Measurements from ENCODE around the gene AFG1L.
"Not testable (repeated sequence)": the region's sequence is repeated elsewhere in the genome, so short reads cannot be mapped to it uniquely, and the experiment has no call there.

The AFG1L gene

DNA sequence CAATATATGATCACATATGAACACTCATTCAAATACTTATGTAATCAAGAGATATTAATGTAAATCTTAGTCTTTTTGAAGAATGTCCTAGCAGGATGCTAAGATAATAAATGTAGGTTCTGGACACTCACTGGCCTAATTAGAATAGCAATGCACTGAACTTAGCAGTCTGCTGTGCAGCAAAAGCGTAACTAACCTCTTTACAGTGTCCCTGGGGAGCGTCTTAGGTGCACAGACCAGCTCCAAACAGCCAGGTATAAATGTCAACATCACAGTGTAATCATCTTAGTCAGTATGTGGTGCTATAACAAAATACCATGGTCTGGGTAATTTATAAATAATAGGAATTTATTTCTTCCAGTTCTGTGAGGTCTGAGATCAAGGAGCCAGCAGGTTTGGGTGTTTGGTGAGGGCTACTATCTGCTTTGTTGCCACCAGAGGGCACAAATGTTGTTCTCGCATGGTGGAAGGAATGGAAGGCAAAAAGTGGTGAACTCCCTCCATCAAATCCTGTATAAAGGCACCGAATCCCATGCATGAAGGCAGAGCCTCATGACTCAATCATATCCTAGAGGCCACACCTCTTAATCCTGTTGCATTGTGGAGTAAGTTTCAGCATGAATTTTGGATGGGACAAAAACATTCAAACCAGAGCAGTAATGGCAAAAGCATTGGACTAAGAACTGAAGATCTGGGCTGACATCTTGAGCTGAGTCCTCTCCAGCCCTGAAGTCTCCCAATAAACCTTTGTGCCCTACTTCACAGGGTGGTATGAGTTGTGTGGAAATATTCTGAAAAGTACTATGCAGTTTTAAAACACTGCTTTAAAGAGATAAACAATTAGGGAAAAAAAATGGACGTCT is 224.1 kb downstream of the AFG1L start:
- no peak for DNase-seq (ENCODE audit: low read depth in 2 of 2)

- no peak for DNase-seq (ENCODE audit: low read depth in 2 of 2)
Measured at GRCh38 chr6:108521616-108522107, 226.8 kb downstream of the AFG1L start.

GRCh38 chr6:108523697-108524096 is 228.8 kb downstream of the AFG1L start:
- no peak for DNase-seq (ENCODE audit: low read depth in 2 of 2)

GRCh38 chr6:108524528-108525248 is 229.8 kb downstream of the AFG1L start:
- no peak for DNase-seq (ENCODE audit: low read depth in 2 of 2)

DNA sequence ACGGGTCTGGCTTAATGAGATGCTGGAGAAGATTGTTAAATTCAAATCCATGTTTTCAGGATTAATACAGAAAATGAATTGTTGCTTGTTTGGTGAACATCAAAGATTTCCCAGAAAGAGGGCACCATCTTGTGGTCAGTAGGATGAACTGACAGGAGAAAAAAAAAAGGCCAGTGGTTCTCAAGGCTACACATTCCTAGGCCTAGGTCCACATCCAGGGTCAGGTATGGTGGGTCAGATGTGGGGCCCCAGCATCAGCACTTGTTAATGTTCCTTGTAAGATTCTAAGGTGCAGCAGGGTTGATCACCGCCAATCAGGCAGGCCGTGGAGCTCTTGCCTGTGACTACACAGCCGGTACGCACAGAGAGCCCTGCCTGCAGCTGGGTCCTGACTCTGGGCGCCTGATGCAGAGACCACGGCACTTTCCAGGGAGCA is 231.9 kb downstream of the AFG1L start:
- DNase-seq (ENCODE audit: low read depth in 2 of 2), result peak in 1 of 2 experiments; percentile 16

DNA sequence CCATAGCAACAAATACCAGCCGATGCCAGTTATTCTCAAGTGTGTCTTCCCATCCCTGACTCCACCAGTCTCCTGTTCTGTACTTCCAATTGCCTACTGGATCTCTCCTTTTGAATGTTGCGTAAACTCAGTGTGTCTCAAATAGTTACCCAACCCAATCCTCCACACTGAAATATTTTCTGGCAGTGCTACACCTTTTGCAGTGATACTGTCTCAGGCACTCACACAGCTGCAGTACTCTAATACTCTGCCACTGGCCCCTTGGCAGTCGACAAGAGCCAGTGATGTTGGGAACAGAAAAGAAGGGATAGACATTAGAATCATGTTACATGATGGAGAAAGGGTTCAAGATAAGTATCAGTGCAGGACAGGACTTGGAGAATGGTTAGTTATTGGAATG is 234.0 kb downstream of the AFG1L start:
- DNase-seq (ENCODE audit: low read depth in 2 of 2), result no peak

- DNase-seq (ENCODE audit: low read depth in 2 of 2), result no peak
Measured at GRCh38 chr6:108531332-108531731, 236.5 kb downstream of the AFG1L start.

GRCh38 chr6:108535114-108535742 is 240.4 kb downstream of the AFG1L start:
- no peak for DNase-seq (ENCODE audit: low read depth in 2 of 2)

GRCh38 chr6:108535920-108536535 is 241.2 kb downstream of the AFG1L start:
- DNase-seq (ENCODE audit: low read depth in 2 of 2), result not testable (repeated sequence)

- DNase-seq (ENCODE audit: low read depth in 2 of 2), result peak; percentile 69 to 71
Measured at GRCh38 chr6:108541843-108542759, 247.2 kb downstream of the AFG1L start.

- DNase-seq (ENCODE audit: low read depth in 2 of 2), result no peak
Measured at GRCh38 chr6:108543175-108543940, 248.5 kb downstream of the AFG1L start.

- no peak for DNase-seq (ENCODE audit: low read depth in 2 of 2)
Measured at GRCh38 chr6:108544606-108545005, 249.8 kb downstream of the AFG1L start.

DNA sequence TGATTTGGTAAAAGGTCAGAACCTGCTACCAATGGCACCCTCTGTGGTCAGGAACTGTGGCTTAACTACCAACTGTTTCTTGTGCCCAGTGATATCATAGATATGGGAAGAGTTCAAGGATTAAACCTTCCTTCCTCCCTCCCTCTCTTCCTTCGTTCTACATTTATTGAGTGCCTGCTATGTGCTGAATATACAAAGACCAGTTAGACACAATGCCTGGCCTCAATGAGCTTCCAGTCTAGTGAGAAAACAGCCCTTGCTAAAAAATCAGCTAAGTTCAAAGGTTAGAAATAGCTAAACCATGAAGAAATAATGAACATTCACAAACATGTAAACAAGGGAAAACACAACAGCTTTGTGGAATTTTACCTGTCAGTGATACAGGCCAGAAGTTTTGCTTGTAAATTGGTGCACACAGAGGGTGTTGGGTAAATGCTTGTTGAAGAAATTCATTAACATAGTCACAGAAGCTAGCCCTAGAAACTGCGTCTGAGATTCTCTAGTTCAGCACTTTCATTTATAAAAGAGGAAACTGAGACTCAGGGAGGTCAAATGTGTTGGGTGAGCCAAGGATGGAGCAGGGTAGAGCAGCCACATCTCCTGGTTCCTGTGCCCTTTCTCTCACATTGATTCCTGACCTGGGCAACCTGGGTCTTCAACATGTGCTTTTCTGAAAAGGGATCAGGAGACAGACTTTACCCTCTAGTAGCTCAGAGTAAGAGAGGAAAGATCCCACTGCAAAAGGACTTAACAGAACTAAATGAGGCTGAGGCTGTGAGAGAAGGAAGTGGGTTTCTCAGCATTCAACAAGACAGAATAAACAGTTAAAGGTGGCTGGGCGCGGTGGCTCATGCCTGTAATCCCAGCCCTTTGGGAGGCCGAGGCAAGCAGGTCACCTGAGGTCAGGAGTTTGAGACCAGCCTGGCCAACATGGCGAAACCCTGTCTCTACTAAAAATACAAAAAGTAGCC is 251.5 kb downstream of the AFG1L start:
- no peak for DNase-seq (ENCODE audit: low read depth in 2 of 2)

DNA sequence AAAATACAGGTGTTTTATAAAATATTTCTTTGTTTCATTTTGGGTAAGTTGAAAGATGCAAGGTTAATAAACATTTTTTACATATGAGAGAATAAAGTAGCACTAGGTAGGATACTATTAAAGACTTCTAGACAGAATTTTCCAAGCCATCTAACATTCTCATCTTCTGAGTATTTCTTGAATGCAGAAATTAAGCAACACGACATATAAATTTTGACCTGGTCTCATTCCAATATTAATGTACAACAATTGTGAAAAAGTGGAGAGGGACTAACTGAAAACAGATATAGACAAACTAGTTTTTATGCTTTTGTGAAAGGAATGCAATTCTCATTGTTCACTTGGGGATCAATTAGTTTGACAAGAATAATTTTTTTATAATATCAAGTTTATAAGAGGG is 254.4 kb downstream of the AFG1L start:
- DNase-seq (ENCODE audit: low read depth in 2 of 2), result no peak

DNA sequence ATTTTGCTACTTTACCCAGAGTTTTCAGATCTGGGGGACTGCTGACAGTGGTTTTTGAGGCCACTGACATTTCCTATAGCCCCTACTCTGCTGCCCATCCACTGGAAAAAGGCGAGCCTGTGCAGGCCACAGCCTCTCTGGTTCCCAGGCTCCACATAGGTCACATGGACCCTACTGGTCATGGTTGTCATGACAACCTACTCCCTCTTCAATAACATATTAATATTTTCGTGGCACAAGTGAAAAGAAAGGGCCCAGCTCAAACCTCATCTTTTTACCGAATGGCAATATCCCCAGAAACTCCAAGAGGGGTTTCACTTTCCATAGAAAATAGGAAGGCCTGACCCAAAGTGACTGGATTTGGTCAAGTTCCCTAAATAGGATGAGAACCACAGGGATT is 254.9 kb downstream of the AFG1L start:
- no peak for DNase-seq (ENCODE audit: low read depth in 2 of 2)

GRCh38 chr6:108550256-108550655 is 255.4 kb downstream of the AFG1L start:
- no peak for DNase-seq (ENCODE audit: low read depth in 2 of 2)

DNA sequence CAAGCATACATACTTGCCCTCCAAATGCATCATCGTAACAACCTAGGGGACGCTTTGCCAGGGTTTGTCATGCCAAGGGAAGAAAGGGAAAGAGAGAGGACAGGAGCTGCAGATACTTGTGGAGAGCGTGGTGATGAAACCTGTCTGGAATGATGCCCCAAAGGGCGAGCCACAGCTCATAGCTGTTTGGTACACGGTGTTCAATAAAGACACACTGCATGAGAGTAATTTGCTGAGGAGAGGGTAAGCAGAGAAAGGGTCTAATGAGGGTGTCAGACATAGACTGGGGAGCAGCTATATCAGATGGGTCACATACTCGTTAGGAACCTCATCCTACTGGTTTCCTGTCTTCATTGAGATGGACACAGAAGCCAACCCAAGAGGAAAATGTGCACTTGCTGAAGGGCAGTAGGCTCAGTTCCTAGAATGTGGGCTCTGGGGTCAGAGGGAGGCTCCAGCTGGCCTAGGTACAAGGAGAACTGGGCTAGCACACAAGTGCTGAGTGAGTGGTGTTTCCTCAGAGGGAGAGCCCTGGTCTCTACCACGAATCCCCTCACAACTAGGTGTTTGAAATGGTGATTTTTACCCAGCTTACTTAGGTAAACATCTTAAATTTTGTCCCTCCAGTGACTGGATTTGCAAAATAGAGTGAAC is 260.7 kb downstream of the AFG1L start:
- no peak for DNase-seq (ENCODE audit: low read depth in 2 of 2)

- DNase-seq (ENCODE audit: low read depth in 2 of 2), result no peak
Measured at GRCh38 chr6:108556250-108556649, 261.4 kb downstream of the AFG1L start.
